DMS79 (cell line): ENCODE measurements around the gene CCL14.
"Not testable (repeated sequence)": the region's sequence is repeated elsewhere in the genome, so short reads cannot be mapped to it uniquely, and the experiment has no call there.

Source experiments
- DNase-seq: peaks from one replicate; lab custom pipeline; 2025; lab: John Stamatoyannopoulos, UW

CCL14 gene

DNA sequence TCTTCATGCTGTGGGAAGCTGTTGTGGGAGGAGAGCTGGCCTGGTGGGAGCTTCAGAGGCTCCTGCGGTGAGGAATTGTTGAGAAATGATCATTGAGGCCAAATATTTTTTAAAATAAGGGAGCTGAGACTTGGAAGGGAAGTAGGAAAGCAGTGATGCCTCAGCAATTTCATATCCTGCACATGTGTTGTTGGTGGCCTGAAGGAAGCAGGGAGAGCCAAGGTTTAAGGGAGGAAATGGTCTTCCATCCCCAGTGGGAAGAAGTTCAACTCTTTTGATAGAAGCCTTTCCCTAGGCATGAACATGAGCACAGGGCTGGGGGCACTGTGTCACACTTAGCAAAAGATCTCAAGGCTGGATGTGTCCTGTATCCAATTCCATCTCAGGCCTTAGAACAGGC lies at the start of gene CCL14:
TSS of gene CCL14 (minus strand) at position 87 of the 400 bp plus-strand sequence. CDS start at position 7, 80 bp downstream.
- no peak for DNase-seq

DNA sequence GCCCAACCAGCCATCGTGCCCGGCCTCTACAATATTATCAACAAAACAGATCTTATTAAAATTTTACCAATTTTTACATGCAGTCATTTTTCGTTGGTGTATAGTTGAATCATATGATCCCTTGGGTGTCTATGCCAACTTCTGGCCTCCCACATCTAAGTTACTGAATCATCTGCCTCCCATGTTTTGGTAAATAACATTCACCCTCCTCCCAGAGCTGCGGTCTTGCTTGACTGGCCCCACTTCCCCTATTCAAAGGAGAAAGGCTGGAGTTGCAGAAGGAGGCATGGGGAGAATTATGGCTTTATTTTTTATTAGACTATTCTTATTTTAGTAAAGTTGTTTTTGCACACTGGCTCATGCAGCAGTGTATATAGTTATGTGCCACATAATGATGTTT lies 49.7 kb upstream of the CCL14 start:
- no peak for DNase-seq

DNA sequence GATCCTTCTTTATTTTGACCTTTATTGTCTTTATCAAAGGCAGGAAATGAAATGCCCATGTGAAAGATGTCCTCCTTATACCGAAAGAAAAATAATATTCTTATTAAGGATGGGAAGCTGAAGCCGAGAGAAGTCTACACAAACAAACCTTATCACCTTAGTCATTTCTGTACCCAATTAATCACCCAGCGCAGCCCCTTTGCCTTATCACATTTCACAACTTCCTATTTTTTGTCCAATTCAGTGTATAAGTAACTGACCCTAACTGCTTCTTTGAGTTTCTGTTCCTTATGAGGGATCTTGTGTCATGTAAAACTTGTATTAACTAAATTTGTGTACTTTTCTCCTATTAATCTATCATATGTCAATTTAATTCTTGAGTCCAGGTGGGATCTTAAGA lies 47.6 kb upstream of the CCL14 start:
- no peak for DNase-seq

DNA sequence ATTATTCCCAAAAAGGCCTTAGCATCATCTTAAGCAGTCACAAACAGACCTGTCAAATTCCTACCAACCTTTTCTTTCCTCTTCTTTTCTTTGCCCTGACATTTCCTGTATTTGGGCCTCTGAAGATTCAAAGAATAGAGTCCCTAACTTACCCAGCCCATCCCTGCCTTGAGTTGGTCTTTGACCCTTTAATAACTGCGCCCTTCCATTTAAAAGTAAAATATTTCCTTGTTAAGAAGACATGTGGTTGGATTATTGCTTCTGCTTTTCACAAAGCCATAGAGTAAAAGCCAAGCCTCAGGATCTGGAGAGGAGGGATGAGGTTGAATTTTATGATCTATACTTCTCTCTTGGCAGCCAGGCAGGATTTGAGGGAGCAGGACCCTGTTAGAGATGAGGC lies 44.4 kb upstream of the CCL14 start:
- DNase-seq, result no peak

DNA sequence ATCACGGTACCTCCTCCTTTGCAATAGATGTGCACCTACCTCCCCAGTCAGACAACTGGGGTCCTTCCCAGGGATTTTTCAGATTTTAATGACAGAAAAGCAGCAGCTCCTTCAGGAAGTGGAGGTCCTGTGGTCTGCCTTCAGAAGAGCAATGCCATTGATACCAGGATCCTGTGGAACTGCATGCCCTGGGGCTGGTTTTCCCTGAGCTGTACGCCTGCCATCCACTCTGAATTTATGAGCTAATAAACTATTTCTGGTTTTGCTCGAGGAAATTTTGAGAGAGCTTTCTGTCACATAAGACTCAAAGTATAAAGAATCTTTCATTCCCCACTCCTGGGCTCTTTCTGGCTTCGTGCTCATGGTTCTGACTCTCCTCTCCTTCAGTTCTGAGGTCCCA lies 41.2 kb upstream of the CCL14 start:
- no peak for DNase-seq

DNA sequence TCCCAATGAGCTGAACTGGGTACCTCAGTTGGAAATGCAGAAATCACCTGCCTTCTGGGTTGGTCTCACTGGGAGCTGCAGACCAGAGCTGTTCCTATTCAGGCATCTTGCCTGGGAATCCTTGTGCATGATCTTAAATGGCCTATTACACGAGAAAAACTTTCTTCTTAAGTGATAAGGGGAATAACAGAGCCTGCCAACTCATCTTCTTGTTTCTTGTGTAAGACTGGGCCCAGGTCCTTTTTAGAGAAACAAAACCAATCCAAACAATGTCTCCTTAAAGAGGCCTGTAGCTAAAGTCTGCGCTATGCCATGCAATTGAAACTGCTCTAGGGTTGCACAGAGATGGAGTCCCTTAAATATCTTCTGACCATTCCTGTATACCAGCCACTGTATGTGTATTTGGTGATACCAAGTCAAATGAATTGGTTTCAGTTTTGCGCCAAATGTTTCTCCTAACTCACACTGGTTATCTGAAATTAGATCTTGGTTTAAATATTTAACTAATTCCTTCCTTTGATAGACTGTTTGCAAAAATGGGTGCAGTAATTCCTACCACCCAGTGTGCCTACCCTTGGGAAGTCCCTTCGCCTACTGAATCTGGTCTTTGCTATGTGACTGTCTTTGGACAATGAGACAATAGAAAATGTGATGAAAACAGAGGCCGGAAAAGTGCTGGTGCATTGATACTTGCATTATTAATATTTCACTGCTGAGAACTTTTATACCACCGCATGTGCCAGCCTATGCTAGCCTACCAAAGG lies 37.8 kb upstream of the CCL14 start:
- DNase-seq, result no peak

DNA sequence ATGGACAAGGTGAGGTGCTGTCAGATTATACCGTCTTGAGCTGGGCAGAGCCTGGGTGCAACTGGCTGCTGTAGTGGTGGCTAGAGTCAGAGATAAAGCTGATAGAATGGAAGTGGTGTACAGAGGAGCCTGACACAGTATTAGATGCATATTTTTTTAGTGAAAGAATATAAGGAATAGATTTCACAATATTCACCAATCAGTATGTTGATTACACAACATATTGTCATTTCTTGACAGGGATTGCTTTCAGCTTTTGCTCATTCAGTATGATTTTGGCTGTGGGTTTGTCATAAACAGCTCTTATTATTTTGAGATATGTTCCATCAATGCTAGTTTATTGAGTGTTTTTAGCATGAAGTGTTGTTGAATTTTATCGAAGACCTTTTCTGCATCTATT lies 32.9 kb upstream of the CCL14 start:
- DNase-seq, result no peak

DNA sequence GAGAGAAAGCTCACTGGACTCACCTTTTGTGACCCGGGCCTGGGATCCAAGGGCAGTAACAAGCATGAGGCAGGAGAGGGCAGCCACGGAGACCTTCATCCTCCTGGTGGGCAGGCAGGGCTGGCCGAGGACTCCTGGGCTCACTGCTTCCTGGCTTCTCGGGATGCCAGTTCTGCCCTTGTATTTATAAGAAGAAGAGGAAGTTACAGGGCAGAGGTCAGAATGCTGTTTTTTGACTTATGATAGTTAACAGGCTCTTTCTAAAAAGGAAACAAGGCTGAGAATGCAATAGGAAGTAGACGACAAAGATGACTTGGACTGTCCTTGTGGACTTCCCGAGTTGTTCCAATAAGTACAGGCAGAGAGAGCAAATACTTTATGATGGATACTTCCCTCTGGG lies 31.3 kb upstream of the CCL14 start, which contains the start of gene CCL23:
TSS of gene CCL23 (minus strand) at position 174 of the 400 bp plus-strand sequence. CDS start at position 99, 75 bp downstream.
- no peak for DNase-seq

DNA sequence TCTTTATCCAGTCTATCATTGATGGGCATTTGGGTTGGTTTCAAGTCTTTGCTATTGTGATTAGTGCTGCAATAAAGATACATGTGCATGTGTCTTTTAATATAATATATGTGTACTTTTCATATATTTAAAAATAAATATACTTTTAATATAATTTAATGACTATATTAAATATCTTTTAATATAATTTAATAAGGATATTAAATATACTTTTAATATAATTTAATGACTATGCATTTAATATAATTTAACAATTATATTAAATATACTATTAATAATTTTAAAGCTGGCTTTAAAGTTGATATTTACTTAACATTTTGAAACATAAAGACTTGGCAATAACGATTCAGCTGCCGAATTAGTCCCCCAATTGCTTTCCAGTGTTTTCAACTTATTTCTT lies 30.0 kb upstream of the CCL14 start:
- DNase-seq, result no peak

DNA sequence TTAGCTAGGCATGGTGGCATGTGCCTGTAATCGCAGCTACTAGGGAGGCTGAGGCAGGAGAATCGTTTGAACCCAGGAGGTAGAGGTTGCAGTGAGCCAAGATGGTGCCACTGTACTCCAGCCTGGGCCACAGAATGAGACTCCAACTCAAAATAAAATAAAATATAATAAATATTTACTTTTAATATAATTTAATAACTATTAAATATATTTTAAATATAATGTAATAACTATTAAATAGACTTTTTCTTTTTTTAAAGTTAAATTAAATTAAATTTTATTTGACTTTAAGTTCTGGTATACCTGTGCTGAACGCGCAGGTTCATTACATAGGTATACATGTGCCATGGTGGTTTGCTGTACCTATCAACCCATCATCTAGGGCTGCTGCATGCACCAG lies 29.4 kb upstream of the CCL14 start:
- not testable (repeated sequence) for DNase-seq

DNA sequence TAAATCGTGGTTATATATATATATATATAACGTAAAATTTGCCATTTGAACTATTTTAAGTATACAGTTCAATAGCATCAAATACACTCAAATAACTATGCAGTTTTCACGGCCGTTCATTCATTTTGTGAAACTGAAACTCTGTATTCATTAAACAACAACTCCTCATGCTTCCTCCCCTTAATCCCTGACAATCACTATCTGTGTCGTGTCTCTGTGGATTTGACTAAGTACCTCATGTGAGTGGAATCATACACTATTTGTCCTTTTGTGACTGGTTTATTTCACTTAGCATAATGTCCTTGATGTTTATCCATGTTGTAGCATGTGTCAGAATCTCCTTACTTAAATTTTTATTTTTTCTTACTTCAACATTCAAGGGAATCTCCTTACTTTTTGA lies 28.4 kb upstream of the CCL14 start:
- no peak for DNase-seq

DNA sequence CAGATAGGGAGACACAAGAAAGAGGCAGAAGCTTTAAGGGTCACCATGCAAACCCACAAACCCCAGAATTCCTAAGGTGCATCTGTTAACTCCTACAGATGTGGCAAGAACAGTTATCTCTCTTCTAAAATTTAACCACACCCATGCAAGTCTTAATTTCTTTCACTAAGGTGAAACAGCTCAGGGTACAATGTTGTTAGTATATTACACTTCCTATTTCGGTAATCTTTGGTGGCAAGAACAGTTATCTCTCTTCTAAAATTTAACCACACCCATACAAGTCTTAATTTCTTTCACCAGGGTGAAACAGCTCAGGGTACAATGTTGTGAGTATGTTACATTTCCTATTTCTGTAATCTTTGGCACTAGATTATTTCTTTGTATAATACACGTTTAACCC lies 24.7 kb upstream of the CCL14 start:
- DNase-seq, result no peak

DNA sequence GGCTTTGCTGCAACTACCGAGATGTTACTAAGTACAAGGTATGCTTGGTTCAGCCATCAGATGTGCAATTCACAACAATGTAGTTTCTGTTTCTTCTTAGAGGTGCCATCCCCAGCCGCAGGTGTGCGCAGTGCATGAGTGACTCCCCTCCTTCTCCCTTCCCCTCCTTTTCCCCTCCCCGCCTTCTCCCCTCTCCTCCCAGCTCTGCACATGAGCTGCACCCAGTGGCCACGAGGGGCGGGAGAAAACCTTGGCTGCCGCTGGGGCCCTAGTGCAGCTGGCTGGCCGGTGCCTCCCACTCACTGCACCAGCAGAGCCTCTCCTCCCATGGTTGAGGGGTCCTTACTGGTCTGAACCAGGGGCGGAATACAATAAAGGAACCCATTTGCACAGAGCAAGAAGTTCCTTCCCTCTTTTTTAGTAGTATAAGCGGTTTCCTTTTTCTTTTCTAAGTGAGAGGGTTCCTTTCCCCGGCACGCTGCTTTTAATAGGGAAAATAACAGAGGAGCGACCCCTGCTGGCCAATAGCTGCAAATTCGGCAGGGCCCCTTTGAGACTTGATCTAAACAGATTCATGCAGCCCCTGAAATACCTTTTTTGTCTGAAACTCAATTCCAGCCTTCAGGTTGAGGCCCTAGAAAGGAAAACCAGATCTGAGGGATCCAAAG lies 22.6 kb upstream of the CCL14 start:
- DNase-seq, result no peak

DNA sequence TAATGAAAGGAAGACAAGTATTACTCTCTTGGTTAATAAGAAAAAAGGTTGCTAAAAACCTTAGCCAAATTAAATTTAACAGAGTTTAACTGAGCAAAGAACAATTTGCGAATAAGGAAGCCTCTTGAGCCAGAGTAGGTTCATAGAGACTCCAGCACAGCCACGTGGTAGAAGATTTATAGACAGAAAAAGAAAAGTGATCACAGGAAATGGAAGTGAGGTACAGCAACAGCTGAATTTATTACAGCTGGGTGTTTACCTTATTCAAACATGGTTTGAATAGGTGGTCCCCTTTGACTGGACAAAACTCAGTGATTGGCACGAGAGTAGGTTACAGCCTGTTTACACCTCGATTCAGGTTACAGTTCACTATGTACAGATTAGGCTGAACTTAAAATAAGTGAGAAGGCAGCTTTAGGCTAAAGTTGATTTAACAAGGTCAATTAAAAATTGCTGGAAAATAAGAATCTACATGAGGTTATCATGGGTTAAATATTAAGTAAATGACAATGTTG lies 18.1 kb upstream of the CCL14 start:
- DNase-seq, result no peak

DNA sequence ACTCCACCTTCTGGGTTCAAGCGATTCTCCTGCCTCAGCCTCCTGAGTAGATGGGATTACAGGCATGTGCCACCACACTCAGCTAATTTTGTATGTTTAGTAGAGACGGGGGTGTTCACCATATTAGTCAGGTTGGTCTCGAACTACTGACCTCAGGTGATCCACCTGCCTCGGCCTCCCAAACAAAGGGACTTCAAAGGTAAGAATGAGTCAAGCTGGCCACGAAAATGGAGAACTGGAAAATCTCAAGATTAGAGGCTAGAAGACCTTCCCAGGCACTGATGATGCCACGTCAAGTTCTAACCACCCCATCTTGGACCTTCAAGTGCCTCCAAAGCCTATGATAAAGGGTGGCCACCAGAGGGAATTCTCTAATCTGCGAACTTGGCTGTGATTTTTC lies 16.1 kb upstream of the CCL14 start:
- DNase-seq, result no peak

DNA sequence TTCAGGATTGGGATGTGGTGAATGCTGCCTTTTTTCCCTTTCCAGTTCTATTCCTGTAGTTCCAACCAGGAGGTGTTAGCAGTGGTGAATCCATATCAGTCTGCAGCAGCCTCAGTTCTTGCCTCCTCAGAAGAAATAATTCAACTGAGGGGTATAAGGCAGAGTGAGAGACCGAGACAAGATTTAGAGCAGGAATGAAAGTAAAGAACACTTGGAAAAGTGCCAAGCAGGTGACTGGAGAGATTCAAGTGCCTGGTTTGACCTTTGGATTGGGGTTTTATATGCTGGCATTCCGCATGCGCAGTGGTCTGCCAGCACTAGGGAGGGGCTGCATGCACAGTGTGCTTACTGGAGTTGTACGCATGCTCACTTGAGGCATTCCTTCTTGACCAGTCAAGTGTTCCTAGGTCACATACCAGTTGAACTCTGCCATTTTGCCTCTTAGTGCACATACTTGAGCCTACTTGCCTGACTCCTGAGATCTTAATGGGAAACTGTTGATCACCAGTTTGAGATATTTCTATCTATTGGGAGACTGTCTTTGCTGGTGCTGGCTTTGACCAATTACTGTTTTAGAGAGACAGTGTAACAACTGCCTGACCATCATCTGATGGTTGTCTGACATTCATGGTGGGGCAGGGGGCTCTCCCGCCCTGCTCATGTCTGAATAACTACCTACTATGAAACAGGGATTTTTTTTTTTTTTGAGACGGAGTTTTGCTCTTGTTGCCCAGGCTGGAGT lies 15.5 kb upstream of the CCL14 start:
- peak; percentile 69 for DNase-seq

DNA sequence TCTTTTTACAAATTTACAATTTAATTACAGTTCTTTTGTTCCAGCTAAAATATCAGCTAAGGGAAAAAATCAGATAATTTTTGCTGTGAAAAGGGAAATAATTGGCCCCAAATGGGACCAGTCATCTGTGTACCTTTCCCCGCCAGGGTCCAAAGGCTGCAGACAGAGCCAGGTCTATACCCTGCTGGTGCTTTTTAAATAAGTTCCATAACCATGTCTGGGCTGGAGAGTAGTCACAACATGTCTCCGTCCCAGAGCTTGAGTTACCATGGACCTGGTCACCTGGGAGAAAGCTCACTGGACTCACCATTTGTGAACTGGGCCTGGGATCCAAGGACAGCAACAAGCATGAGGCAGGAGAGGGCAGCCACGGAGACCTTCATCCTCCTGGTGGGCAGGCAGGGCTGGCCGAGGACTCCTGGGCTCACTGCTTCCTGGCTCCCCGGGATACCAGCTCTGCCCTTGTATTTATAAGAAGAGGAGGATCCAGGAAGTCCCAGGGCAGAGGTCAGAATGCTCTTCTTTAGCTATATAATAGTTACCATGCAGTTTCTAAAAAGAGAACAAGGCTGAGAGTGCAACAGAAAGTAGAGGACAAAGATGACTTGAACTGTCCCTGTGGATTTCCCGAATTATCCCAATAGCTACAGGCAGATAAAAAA lies 14.7 kb upstream of the CCL14 start, which contains the start of gene CCL15:
TSS of gene CCL15 (minus strand) at position 444 of the 662 bp plus-strand sequence. CDS start at position 383, 61 bp downstream.
- no peak for DNase-seq

DNA sequence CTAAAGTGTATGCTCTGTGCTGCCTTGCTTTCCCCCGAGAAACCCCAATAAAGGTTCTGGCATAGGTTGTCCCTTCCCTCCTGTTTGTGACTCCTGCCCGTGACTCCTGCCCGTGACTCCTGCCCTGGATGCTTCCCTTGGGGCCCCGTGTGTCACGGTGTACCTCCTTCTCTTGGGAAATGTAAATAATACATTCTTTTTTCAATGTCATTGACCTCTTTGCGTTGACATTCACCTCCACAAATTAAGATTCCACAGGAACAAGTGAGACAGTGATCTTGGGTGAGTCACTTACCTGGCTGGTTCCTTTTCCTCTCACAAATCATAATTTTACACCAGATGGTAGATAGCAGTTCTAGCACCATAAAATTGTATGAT lies 14.2 kb upstream of the CCL14 start:
- no peak for DNase-seq

DNA sequence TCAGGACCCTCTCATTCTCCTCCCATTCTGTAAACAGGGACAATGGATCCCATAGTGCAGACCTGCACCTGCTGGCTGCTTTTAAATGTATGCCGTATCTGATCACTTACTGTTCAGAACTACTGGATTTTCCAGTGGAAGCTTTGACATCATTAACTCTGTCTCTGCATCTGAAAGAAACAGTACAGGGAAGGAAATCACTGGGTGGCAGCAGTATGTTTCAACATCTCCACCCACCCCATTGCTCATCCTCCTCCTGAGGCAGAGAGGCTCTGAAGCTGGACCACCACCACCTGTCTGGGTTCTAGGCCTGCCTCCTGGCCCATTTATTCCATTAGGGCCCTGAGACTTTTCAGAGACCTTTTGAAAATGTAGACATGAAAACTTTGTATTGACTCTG lies 12.2 kb upstream of the CCL14 start:
- no peak for DNase-seq

DNA sequence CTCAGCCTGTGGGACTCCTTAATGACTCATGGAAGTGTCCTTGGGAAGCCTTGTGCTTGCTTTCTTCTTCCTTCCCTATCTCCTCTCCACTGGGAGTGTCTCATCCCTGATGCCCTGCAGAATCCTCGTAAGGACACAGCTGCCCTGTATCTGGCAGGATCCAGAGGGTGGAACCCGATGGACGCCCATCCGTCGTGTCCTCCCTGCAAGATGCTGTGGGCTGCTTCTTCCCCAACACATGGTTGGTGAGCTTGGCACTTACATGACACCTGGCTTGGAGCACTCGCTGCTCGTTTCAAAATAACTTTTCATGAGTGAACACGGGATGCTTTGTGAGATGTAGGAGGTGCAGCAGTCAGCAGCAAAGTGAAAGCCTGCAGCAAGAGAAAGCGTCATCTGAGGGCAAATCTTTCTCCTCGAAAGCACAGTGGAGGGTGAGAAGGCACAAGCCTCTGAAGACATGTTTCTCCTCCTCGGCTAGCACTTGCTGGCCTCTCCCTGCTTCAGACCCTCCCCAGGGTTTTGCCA lies 11.6 kb upstream of the CCL14 start:
- no peak for DNase-seq

DNA sequence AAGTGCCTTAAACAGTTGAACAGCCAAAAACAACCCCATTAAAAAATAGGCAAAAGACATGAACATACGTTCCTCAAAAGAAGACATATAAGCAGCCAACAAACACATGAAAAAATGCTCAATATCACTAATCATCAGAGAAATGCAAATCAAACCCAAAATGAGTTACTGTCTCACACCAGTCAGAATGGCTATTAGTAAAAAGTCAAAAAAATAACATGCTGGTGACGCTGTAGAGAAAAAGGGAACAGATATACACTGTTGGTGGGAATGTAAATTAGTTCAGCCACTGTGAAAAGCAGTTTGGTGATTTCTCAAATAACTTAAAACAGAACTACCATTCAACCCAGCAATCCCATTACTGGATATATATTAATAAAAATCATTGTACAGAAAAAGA lies 8.8 kb upstream of the CCL14 start:
- DNase-seq, result not testable (repeated sequence)

DNA sequence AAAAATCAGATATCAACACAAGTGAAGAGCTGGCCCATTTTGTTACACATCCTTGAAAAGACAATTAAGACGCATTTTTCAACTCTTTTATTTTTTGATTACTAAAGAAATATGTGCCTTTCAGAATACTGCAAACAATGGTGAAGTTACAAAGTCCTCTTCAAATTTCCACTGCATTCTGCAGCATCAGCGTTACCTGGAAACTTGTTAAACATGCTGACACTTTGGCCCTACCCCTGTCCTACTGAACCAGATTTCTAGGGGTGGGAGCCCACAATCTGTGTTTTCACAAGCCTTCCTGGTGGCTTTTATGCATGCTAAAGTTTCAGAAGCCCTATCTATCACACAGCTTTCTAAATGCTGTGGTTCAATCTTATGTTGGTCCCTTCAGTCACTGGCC lies 4.5 kb upstream of the CCL14 start:
- DNase-seq, result no peak
